Psoas muscle (tissue), 8 donors: ENCODE results near the gene ALK. TPM values are rescaled to one million over a fixed set of nuclear protein-coding genes. Genes with fewer than 3 reads are reported as not detected.

Source experiments
- ATAC-seq, 4 donors: fragments of 200-7000 bp; cut with Tn5 transposase; one replicate each; pipeline ENCODE4 v1.9.1; 2020; ENCODE audit warnings: moderate library complexity in 3 of 4, mild to moderate bottlenecking in 2 of 4
- DNase-seq, 2 donors: peaks; one replicate each; pipeline ENCODE4 v3.0.0-alpha.2; 2020
- H3K27ac ChIP-seq: fragments of 200-600 bp; one replicate; pipeline ENCODE4 v1.8.0; 2022
- H3K27me3 ChIP-seq, 3 donors: fragments of 200-600 bp in 1 of 3; one replicate each; pipeline versions ENCODE4 v1.6.1 to v1.8.0; 2013 to 2022; ENCODE audit warnings: low read length in 2 of 3, mild to moderate bottlenecking in 2 of 3, moderate library complexity in 1 of 3; ENCODE audit not compliant: insufficient read depth in 3 of 3
- H3K36me3 ChIP-seq, 2 donors: fragments of 200-600 bp in 1 of 2; one replicate each; pipeline versions ENCODE4 v1.6.1 to v1.8.0; 2013 to 2022; ENCODE audit warnings: low read depth in 1 of 2, mild to moderate bottlenecking in 1 of 2, moderate library complexity in 1 of 2; ENCODE audit not compliant: insufficient read depth in 1 of 2
- H3K4me1 ChIP-seq: fragments of 200-600 bp; one replicate; pipeline ENCODE4 v1.8.0; 2022
- H3K4me3 ChIP-seq: fragments of 200-600 bp; one replicate; pipeline ENCODE4 v1.8.0; 2022; ENCODE audit warnings: mild to moderate bottlenecking
- H3K9me3 ChIP-seq: fragments of 200-600 bp; one replicate; pipeline ENCODE4 v1.8.0; 2022
- WGBS, 3 donors: extraction: QIAGEN DNeasy Blood & Tissue Kit; methylation state at CpG; one replicate each; pipeline versions ENCODE4 v1.1.6 to v1.1.7; 2013; 5-methylcytosine and 5-hydroxymethylcytosine counted together
- intact Hi-C, 2 donors: fragments of 100-400 bp; cut with DNase I; formaldehyde crosslinking; loops; one replicate each; pipeline versions ENCODE4 v1.11.0 to v1.14.2; 2022
- polyA plus RNA-seq, 3 donors: library from polyadenylated mRNA; stranded (reverse); fragments of 200-250 nt; gene quantifications; one replicate each; pipeline ENCODE4 v1.2.3, GENCODE V29; 2013
- total RNA-seq, 4 donors: library from RNA; stranded (reverse); fragmentation: NEBNext Ultra II Directional in 2 of 4; extraction: Animal tissue kit (Norgen Biotek cat#: 25700) in 2 of 4; gene quantifications; one replicate each; pipeline versions ENCODE4 v1.2.1 to v1.2.4, GENCODE V29; 2021 to 2023
- TF ChIP-seq, protein P1 (sequence below): fragments of 200-600 bp; IDR thresholded peaks from one replicate; pipeline ENCODE4 v1.8.0; 2022; ENCODE audit warnings: antibody characterized with exemption
- donor health status: healthy with polysubstance abuse.
- donor health status: DM: no; HTN: no; CAD: no; lungs with moderate emphysema.
- donor health status: Bipolar disorder and iron deficiency.
- donor health status: healthy.
- donor health status: DM: yes; HTN: yes; CAD: no.
- donor health status: DM: no; HTN: no; CAD: no.
- donor health status: DM: no; HTN: no; CAD: no.
- donor health status: DM: yes; HTN: yes; CAD: no.

Gene ALK
- total and polyA plus RNA-seq, 7 donors = 0.03 to 0.32 (median 0.08) TPM; not detected in 2

DNA sequence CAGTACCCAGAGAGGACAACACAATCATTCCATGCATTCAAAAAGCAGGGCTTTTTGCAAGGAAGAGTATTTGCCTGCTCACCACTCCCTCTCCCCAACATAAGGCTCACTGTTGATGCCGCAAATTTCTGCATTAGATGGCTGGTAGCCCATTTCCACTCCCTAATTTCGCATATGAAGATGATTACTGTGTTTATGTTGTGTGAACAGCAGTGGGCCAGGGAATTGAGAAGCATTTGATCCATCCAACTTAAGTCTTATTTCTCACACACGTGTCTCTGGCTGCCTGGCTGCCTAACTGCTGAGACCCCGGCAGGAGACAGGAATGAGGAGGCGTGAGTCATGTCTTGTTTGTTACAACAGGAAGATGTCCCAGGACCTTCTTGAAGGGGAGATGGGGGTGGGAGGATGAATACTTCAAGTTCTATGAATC is 294.1 kb downstream of the ALK start:
- TF ChIP-seq, protein P1, sequence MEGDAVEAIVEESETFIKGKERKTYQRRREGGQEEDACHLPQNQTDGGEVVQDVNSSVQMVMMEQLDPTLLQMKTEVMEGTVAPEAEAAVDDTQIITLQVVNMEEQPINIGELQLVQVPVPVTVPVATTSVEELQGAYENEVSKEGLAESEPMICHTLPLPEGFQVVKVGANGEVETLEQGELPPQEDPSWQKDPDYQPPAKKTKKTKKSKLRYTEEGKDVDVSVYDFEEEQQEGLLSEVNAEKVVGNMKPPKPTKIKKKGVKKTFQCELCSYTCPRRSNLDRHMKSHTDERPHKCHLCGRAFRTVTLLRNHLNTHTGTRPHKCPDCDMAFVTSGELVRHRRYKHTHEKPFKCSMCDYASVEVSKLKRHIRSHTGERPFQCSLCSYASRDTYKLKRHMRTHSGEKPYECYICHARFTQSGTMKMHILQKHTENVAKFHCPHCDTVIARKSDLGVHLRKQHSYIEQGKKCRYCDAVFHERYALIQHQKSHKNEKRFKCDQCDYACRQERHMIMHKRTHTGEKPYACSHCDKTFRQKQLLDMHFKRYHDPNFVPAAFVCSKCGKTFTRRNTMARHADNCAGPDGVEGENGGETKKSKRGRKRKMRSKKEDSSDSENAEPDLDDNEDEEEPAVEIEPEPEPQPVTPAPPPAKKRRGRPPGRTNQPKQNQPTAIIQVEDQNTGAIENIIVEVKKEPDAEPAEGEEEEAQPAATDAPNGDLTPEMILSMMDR = no peak
- H3K4me3 ChIP-seq = no peak overlapping the region
- H3K4me1 ChIP-seq = no peaks in the 10 kb centered on the region
- intact Hi-C loops = no loop called here
- 53 to 75% (median 72%) methylated on average over 5 of the region's 5 CpGs for WGBS, 3 donors
- no peak for ATAC-seq
- H3K36me3 ChIP-seq = no peaks in the 10 kb centered on the region
- no peaks in the 10 kb centered on the region for H3K9me3 ChIP-seq
- no peaks in the 10 kb centered on the region for H3K27me3 ChIP-seq
- DNase-seq = no peak
- H3K27ac ChIP-seq = no peak overlapping the region

DNA sequence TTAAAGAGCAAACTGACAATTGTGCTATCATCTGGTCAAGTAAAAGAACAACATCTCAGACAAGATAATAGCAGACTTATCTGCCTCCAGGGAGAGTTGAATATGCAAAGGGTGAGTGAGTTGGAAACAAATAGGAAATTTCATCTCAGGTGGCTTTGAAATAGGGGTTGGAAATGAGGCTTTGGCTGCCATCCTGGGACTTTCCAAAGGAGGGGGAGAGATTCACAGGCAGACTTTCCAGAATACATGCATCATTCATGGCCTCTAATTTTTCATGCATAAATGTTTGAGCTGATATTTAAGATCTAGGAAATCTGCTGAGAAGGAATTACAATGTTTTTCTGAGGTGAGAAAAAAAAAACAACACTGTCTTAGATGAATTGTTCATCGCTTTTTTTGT is 300.5 kb downstream of the ALK start:
- Histone ChIP-seq H3K4me3 (no peak overlapping the region), H3K4me1 (no peaks in the 10 kb centered on the region), H3K27ac (no peak overlapping the region), H3K36me3 (no peaks in the 10 kb centered on the region), H3K27me3 (no peaks in the 10 kb centered on the region), H3K9me3 (no peaks in the 10 kb centered on the region)
- 89 to 94% (median 94%) methylated on average over 1 of the region's 1 CpG for WGBS, 3 donors
- no peak for DNase-seq
- TF ChIP-seq, protein P1 = no peak
- intact Hi-C loops = no loop called here
- ATAC-seq = no peak

GRCh38 chr2:29619689-29620088 is 301.7 kb downstream of the ALK start:
- Histone ChIP-seq H3K27me3 (no peaks in the 10 kb centered on the region), H3K9me3 (no peaks in the 10 kb centered on the region), H3K4me3 (no peak overlapping the region), H3K27ac (no peak overlapping the region), H3K36me3 (no peaks in the 10 kb centered on the region), H3K4me1 (no peaks in the 10 kb centered on the region)
- 87 to 91% (median 90%) methylated on average over 6 of the region's 6 CpGs for WGBS, 3 donors
- ATAC-seq (no peak), DNase-seq (no peak)
- intact Hi-C loops = no loop called here
- TF ChIP-seq, protein P1 = no peak

DNA sequence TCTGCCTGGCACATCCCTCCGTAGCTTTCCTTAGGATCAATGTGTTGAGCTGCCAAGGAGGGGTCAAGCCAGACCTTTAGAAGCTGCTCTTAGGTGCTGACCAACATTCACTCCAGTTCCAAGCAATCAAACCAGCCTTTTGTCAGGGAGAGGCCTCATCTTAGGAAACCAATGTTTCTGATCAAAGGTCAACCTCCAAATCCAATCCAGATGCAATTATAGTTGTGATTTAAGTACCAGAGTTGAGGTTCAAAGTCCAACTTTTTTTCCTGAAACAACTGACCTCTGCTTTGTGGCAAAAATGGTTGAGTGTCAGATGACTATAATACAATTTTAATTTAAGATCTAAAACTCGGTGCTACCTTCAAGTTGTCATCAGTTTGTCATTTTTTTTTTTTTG is 303.4 kb downstream of the ALK start:
- no peak for DNase-seq
- no peaks in the 10 kb centered on the region for H3K36me3 ChIP-seq
- H3K4me1 ChIP-seq = no peaks in the 10 kb centered on the region
- TF ChIP-seq, protein P1 = no peak
- intact Hi-C loops = no loop called here
- no peak overlapping the region for H3K4me3 ChIP-seq
- no peaks in the 10 kb centered on the region for H3K27me3 ChIP-seq
- no peaks in the 10 kb centered on the region for H3K9me3 ChIP-seq
- no peak overlapping the region for H3K27ac ChIP-seq
- 65 to 75% (median 71%) methylated on average over 2 of the region's 2 CpGs for WGBS, 3 donors
- ATAC-seq = no peak

GRCh38 chr2:29617351-29617750 is 304.0 kb downstream of the ALK start:
- 85 to 92% (median 88%) methylated on average over 3 of the region's 3 CpGs for whole genome bisulfite sequencing, 3 donors
- intact Hi-C loops = no loop called here
- Histone ChIP-seq H3K4me3 (no peak overlapping the region), H3K9me3 (no peaks in the 10 kb centered on the region), H3K27me3 (no peaks in the 10 kb centered on the region), H3K4me1 (no peaks in the 10 kb centered on the region), H3K27ac (no peak overlapping the region), H3K36me3 (no peaks in the 10 kb centered on the region)
- TF ChIP-seq, protein P1 = no peak
- DNase-seq = no peak
- ATAC-seq = no peak
